Karpas-422 (cell line): ENCODE measurements around the gene KRT78. TPM values are rescaled to one million over a fixed set of nuclear protein-coding genes. Genes with fewer than 3 reads are reported as not detected.

Experiments
- DNase-seq: peaks from one replicate; pipeline ENCODE4 v3.0.0-alpha.2; 2015
- H2AFZ ChIP-seq: fragments of 200-600 bp; sonication (generic); 2 replicates; pipeline ENCODE4 v1.6.1; 2014; ENCODE audit warnings: antibody characterized with exemption, low read length, mixed read lengths
- H3K27ac ChIP-seq: fragments of 200-600 bp; sonication (generic); 2 replicates; pipeline ENCODE4 v1.5.1; 2014; ENCODE audit warnings: mild to moderate bottlenecking, low read length, moderate library complexity
- H3K27me3 ChIP-seq: fragments of 200-600 bp; sonication (generic); 2 replicates; pipeline ENCODE4 v1.6.1; 2014; ENCODE audit warnings: low read length, mixed read lengths
- H3K36me3 ChIP-seq: fragments of 200-600 bp; sonication (generic); 2 replicates; pipeline ENCODE4 v1.6.1; 2014; ENCODE audit warnings: low read length, mixed read lengths; ENCODE audit not compliant: insufficient read depth
- H3K4me1 ChIP-seq: fragments of 200-600 bp; sonication (generic); 2 replicates; pipeline ENCODE4 v1.6.1; 2014; ENCODE audit warnings: mild to moderate bottlenecking, low read length, mixed read lengths
- H3K4me2 ChIP-seq: fragments of 200-600 bp; sonication (generic); 2 replicates; pipeline ENCODE4 v1.6.1; 2014; ENCODE audit warnings: low read length, low read depth, mild to moderate bottlenecking; ENCODE audit not compliant: poor library complexity, severe bottlenecking
- H3K4me3 ChIP-seq: fragments of 200-600 bp; sonication (generic); 2 replicates; pipeline ENCODE4 v1.5.1; 2014; ENCODE audit warnings: mild to moderate bottlenecking, antibody characterized with exemption, low read length, mixed read lengths
- H3K79me2 ChIP-seq: fragments of 200-600 bp; sonication (generic); 2 replicates; pipeline ENCODE4 v1.6.1; 2014; ENCODE audit warnings: mild to moderate bottlenecking, low read length, mixed read lengths
- H3K9ac ChIP-seq: fragments of 200-600 bp; sonication (generic); 2 replicates; pipeline ENCODE4 v1.6.0; 2014; ENCODE audit warnings: low read length
- H3K9me2 ChIP-seq: fragments of 200-600 bp; sonication (generic), shearing (Covaris generic); replicated peaks from 2 replicates; pipeline ENCODE4 v1.6.0; 2014; ENCODE audit warnings: mild to moderate bottlenecking, low read length, moderate library complexity; ENCODE audit not compliant: insufficient read depth
- H3K9me3 ChIP-seq: fragments of 300-700, 200-600 bp; sonication (generic); 2 replicates; pipeline ENCODE4 v1.6.1; 2014; ENCODE audit warnings: low read length, mixed read lengths
- H4K20me1 ChIP-seq: fragments of 200-600 bp; sonication (generic); 2 replicates; pipeline ENCODE4 v1.6.1; 2014; ENCODE audit warnings: mild to moderate bottlenecking, antibody characterized with exemption, low read length, low read depth; ENCODE audit not compliant: insufficient read depth
- total RNA-seq: library from RNA; depleted of rRNA; stranded (reverse); fragments of >200 nt; shearing (Covaris generic); gene quantifications from 2 replicates; pipeline ENCODE4 v1.2.3, GENCODE V29; 2014; ENCODE audit warnings: low replicate concordance

KRT78 gene
- total RNA-seq, 1 experiment from 2014 or later, result not detected

DNA sequence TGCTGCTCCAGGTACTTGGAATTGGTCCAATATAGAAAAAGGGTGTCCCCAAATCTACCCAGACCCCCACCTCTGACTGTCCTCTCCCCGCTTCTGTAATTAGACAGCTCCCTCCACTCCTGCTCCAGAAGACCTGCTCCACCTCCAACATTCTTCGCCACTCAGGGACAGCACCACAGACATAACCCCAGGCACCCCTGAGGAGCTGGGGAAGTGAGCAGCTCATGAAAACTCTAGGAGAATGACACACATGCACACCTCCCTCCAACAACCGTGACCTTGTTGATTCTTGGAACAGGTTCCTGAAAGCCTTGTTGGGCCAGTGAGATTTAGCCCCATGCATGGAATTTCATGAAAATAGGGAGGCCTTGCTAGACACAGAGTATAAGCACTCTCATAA lies 43.1 kb downstream of the KRT78 start:
- H3K27ac ChIP-seq, result no peak overlapping the region

DNA sequence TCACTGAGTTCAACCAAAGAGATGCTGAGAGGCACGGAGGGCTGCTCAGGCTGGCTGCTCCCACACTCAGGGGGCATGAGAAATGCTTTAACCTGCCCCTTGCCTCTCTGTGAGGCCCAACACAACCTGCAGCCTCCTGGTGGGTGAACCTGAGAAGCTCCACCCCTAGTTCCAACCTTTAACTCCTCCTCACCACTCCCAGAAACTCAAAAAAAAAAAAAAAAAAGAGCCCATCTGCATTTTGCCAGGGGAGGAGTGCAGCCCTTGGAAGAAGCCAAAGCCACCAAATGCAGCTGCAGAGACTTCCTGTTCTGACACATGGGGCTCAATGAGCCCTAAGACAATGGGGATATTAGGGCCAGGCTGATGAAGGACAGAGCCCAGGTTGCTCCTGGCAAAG lies 43.8 kb downstream of the KRT78 start:
- Histone ChIP-seq H3K4me3 (no peak overlapping the region), H3K4me2 (no peak overlapping the region)
- DNase-seq, result no peak

More for the DNA sequence above, 43.1 kb downstream of the KRT78 start:
- Histone ChIP-seq H2AFZ (no peak overlapping the region), H3K79me2 (no peaks in the 10 kb centered on the region), H3K9me2 (no peaks in the 10 kb centered on the region), H3K4me1 (no peaks in the 10 kb centered on the region), H3K9ac (no peak overlapping the region), H3K9me3 (no peaks in the 10 kb centered on the region), H4K20me1 (no peaks in the 10 kb centered on the region; the same call in 1 of the 2 replicates), H3K27me3 (no peaks in the 10 kb centered on the region), H3K4me3 (no peak overlapping the region), H3K36me3 (no peaks in the 10 kb centered on the region), H3K4me2 (no peak overlapping the region)
- no peak for DNase-seq

DNA sequence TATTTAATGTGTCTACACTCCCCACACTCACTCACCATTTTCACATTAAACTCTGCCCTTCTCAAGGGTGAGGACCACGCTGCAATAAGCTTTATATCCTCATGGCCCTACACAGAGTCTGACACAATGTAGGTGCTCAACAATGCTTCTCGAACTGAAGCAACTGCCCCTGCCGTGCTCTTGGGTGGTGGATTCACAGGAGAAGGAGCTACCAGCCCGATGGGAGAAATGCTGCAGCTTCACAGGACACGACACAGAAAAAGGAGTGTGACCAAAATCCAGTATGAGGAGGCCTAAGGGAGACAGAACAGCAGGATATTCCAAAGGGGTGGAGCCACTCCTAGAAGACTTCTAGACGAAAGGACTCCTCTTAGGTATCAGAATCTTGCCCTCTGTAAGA lies 46.4 kb downstream of the KRT78 start:
- Histone ChIP-seq H3K9ac (no peak overlapping the region), H4K20me1 (no peaks in the 10 kb centered on the region; the same call in 1 of the 2 replicates), H3K27me3 (no peaks in the 10 kb centered on the region), H3K27ac (no peak overlapping the region), H3K4me1 (peaks cover 6% of the 10 kb centered on the region), H3K9me3 (no peaks in the 10 kb centered on the region), H2AFZ (no peak overlapping the region), H3K36me3 (no peaks in the 10 kb centered on the region), H3K79me2 (no peaks in the 10 kb centered on the region), H3K4me3 (no peak overlapping the region), H3K9me2 (no peaks in the 10 kb centered on the region), H3K4me2 (no peak overlapping the region)
- DNase-seq, result no peak

More for the DNA sequence above, 43.8 kb downstream of the KRT78 start:
- Histone ChIP-seq H3K9me3 (no peaks in the 10 kb centered on the region), H3K9ac (no peak overlapping the region), H3K27ac (no peak overlapping the region), H3K4me1 (no peaks in the 10 kb centered on the region), H2AFZ (no peak overlapping the region), H3K9me2 (no peaks in the 10 kb centered on the region), H4K20me1 (no peaks in the 10 kb centered on the region; the same call in 1 of the 2 replicates), H3K36me3 (no peaks in the 10 kb centered on the region), H3K27me3 (no peaks in the 10 kb centered on the region), H3K79me2 (no peaks in the 10 kb centered on the region)

DNA sequence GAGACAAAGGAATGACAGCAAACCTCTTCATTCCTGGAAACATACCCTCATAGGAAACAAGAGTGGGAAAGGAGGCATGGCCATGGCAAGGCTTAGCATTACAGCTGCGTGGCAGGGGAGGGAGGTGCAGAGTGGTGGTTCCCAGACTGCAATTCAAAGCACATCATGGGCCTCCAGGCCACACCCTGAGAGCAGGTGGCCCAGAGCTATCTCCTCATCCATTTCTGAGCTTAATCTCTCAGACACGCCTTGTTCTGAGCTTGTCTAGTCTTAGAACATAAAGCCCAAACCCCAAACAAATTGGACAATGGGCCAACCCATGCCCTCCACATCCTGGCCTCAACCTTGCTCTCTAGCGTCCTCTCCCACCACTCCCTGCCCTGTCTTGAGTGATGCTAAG lies 47.0 kb downstream of the KRT78 start:
- H3K4me3 ChIP-seq, result no peak overlapping the region
- no peaks in the 10 kb centered on the region for H3K79me2 ChIP-seq
- H3K9me2 ChIP-seq, result no peaks in the 10 kb centered on the region
- no peaks in the 10 kb centered on the region for H3K27me3 ChIP-seq
- H3K4me2 ChIP-seq, result no peak overlapping the region
- H3K27ac ChIP-seq, result no peak overlapping the region
- no peak overlapping the region for H3K9ac ChIP-seq
- no peaks in the 10 kb centered on the region for H3K9me3 ChIP-seq
- H4K20me1 ChIP-seq, result no peaks in the 10 kb centered on the region; the same call in 1 of the 2 replicates
- H3K36me3 ChIP-seq, result no peaks in the 10 kb centered on the region
- H3K4me1 ChIP-seq, result peaks cover 8% of the 10 kb centered on the region
- H2AFZ ChIP-seq, result no peak overlapping the region
- no peak for DNase-seq

DNA sequence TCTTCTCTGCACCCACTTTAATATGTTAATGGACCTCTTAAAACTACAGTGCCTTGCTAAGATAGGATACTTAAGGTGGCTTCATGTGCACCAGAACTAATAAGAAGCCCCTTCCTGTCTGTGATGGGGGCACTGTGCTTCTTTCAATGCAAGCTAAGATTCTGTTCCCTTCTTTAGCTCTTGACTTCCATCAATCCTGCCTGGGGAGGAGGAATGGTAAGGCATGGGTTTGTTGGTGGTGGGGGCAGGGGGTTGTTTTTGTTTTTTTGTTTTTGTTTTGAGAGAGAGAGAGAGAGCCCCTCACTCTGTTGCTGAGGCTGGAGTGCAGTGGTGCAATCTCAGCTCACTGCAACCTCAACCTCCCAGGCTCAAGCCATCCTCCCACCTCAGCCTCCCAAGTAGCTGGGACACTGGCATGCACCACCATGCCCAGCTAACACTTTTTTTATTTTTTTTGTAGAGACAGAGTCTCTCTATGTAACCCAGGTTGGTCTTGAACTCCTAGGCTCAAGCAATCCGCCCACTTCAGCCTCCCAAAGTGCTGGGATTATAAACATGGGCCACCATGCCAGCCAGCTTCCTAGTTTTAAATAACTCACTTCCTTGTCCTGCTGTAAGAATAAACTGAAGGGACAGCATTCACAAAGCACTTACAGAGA lies 48.4 kb downstream of the KRT78 start:
- Histone ChIP-seq H2AFZ (no peak overlapping the region), H3K36me3 (no peaks in the 10 kb centered on the region), H3K4me3 (no peak overlapping the region), H3K9me3 (no peaks in the 10 kb centered on the region), H3K4me1 (peaks cover 8% of the 10 kb centered on the region), H3K27me3 (no peaks in the 10 kb centered on the region), H3K9me2 (no peaks in the 10 kb centered on the region), H3K9ac (no peak overlapping the region), H3K27ac (no peak overlapping the region), H4K20me1 (no peaks in the 10 kb centered on the region), H3K4me2 (no peak overlapping the region), H3K79me2 (no peaks in the 10 kb centered on the region)
- DNase-seq, result no peak

DNA sequence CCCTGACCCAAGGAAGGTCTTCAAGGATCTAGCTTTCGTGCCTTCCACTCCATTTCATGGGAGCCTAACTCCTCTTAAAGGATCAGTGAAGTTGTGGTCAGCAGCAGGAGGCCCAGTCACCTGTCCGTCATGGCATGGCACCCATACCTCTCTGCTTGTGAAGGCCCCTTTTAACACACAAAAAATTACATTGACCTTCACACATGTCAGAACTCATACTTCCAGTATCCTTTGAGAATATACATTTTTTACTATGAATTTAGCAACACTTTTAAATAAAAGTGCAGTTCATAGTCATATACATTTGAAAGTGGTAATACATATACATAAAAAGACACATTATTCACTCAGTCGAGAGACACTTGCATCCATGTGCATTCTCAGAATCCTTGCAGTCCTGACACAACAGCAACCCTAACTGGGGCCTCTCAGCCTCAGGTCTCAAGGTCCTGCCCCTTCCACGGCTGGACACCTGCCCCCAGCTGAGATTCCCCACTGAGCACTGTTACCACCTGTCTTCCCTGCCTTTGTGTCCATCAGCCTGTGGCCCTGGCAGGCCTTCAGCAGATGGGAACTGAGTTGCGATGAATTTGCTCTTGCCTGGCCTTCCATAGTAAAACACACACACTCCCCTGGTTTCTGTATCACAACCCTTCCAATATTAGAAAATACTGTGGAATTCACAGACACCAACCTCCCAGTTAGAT lies 49.1 kb downstream of the KRT78 start:
- no peaks in the 10 kb centered on the region for H4K20me1 ChIP-seq
- H3K4me3 ChIP-seq, result no peak overlapping the region
- H3K27ac ChIP-seq, result no peak overlapping the region
- H3K27me3 ChIP-seq, result no peaks in the 10 kb centered on the region
- H3K9me3 ChIP-seq, result no peaks in the 10 kb centered on the region
- DNase-seq, result no peak
- H3K9me2 ChIP-seq, result no peaks in the 10 kb centered on the region
- H3K4me1 ChIP-seq, result peaks cover 8% of the 10 kb centered on the region
- no peak overlapping the region for H3K4me2 ChIP-seq
- no peak overlapping the region for H2AFZ ChIP-seq
- no peak overlapping the region for H3K9ac ChIP-seq
- H3K36me3 ChIP-seq, result no peaks in the 10 kb centered on the region
- H3K79me2 ChIP-seq, result no peaks in the 10 kb centered on the region

DNA sequence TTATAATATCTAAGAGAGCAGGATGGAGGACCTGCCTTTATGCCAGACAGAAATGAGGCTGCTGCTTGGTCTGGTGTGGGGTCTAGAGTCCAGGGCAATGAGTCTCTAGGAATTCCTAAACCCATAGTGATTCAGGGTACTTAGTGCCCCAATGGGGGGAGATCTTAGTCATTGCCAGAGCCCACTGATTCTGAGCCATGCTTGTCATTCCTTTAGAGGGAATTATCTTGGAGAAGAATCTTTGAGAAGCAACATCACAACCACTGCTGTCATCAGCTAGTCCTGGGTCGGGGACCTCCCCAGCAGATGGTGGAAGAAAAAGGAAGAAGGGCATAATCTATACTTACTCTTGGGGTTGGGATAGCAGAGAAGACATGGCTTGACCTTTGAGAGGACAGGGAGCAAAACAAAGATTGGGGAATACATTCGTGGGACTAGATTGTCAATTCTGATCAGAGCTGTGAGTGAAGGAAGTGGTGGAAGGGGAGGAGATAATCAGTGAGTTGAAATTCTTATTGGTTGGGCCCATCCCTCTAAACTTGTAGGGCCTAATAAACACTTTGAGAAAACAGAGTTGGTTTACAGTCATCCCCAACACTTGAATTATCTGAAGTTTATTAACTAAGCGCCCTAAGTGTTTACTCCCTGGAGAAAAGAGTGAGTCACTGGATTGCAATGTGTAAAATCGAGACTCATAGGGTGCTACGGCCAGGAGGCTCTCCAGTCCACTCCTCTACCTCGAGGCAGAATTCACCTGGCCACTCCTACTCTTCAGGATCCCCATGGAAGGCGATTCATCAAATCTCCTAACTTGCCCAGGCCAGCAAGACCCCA lies 49.9 kb downstream of the KRT78 start:
- Histone ChIP-seq H3K36me3 (no peaks in the 10 kb centered on the region), H3K9me2 (no peaks in the 10 kb centered on the region), H3K27me3 (no peaks in the 10 kb centered on the region), H3K79me2 (no peaks in the 10 kb centered on the region), H3K4me3 (no peak overlapping the region), H3K9me3 (no peaks in the 10 kb centered on the region), H3K4me2 (no peak overlapping the region), H3K4me1 (peaks cover 8% of the 10 kb centered on the region), H3K9ac (no peak overlapping the region), H4K20me1 (no peaks in the 10 kb centered on the region), H2AFZ (no peak overlapping the region), H3K27ac (no peak overlapping the region)
- no peak for DNase-seq
